Ovary (tissue), 3 donors: ENCODE measurements around the gene PKD2.
A peak's percentile ranks its signal among the peaks of the same experiment; 100 is the strongest.

Experiments used
- EP300 ChIP-seq: sonication (generic); formaldehyde crosslinking; IDR thresholded peaks from one replicate; pipeline ENCODE4 v1.6.1; 2017; ENCODE audit warnings: antibody characterized with exemption
- POLR2A ChIP-seq: fragments of 450-650 bp; IDR thresholded peaks from one replicate; pipeline ENCODE4 v1.6.1; 2017; ENCODE audit warnings: antibody characterized with exemption, mild to moderate bottlenecking, moderate library complexity
- TF ChIP-seq, protein P1 (sequence below), 3 donors: fragments of 450-650 bp in 2 of 3; fragments of 200-600 bp in 1 of 3; IDR thresholded peaks; one replicate each; pipeline versions ENCODE4 v1.5.1 to v1.8.0; 2016 to 2022; ENCODE audit warnings: antibody characterized with exemption in 3 of 3, mild to moderate bottlenecking in 1 of 3
- donor health status: DM: no; HTN: no; CAD: no.

GRCh38 chr4:88007304-88008121, at the start of gene PKD2:
- TF ChIP-seq, protein P1, sequence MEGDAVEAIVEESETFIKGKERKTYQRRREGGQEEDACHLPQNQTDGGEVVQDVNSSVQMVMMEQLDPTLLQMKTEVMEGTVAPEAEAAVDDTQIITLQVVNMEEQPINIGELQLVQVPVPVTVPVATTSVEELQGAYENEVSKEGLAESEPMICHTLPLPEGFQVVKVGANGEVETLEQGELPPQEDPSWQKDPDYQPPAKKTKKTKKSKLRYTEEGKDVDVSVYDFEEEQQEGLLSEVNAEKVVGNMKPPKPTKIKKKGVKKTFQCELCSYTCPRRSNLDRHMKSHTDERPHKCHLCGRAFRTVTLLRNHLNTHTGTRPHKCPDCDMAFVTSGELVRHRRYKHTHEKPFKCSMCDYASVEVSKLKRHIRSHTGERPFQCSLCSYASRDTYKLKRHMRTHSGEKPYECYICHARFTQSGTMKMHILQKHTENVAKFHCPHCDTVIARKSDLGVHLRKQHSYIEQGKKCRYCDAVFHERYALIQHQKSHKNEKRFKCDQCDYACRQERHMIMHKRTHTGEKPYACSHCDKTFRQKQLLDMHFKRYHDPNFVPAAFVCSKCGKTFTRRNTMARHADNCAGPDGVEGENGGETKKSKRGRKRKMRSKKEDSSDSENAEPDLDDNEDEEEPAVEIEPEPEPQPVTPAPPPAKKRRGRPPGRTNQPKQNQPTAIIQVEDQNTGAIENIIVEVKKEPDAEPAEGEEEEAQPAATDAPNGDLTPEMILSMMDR (IDR thresholded peaks at IDR 0.05) = peak in 1 of 3 donors; percentile 16
- TF ChIP-seq POLR2A (peak; percentile 57), EP300 (no peak)
